ENCODE data around the gene SET.

DNA sequence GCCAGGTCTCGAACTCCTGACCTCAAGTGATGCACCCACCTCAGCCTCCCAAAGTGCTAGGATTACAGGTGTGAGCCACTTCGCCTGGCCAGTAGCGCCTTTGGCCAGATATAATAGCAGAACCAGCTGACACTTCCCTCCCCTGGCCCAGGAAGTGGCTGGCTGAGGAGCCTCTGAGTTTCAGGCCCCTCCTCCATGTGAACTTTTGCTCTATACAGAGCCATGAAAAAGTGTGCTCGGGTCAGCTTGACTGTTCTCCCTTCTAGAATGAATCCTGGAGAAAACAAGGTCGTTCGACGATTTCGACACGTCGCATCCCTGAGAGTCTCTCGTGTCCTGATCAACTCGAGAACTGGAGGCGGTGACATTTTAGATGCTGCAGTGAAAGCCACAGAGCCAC is 43.6 kb downstream of the SET start:
- TF ChIP-seq GATA3 (IDR thresholded peaks at IDR 0.05; ENCODE audit: low read depth, low read length) (no peak), GATA2 (IDR thresholded peaks at IDR 0.05; ENCODE audit: low read depth, low read length) (no peak)

Measured in SH-SY5Y (cell line).